ENCODE results near the gene KRTCAP3. TPM values are rescaled to one million over a fixed set of nuclear protein-coding genes. Genes with fewer than 3 reads are reported as not detected.

The KRTCAP3 gene
- total and polyA plus RNA-seq, 2 of the 4 experiments (the other 2 are of a cell fraction) = 1.5 TPM; not detected in 1

DNA sequence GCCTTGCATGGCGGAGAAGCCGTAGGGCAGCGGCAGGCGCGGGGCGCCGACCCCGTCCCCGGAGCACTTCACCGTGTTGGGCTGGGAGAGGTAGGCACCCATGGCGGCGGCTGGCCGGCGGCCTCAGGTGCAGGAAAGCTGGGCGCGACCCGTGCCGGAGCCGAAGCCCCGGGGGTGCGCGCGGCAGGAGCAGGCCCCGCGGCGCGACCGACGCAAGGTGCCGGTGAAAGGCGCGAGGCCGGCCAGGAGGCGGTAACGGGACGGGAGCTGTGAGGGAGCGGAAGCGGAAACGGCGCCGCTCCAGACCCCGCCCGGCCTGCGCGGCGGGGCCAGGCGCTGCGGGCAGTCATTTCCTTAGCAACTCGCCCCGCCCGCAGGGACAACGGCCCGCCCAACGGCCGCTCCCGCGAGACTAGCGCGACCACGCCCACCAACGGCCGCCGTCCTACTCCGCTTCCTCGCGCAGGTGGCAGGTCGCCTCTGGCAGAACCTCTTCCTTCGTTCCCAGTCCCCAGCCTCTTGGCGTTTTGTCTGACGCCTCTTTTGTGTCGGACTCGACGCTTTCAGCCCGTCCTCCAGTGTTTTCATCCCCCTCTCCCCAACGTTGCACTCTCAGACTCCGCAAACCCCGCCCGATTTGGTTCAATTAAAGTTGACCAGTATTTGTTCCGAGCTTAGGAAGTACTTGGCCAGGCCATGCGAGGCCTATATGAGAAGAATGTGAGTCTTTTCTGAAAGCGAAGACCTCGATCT, 32.7 kb upstream of the KRTCAP3 start, which contains the start of gene PPM1G:
Gene PPM1G (minus strand): TSS at position 271 of the 753 bp plus-strand sequence. CDS start 169 bp downstream, at position 102.
- Histone ChIP-seq H3K79me1 (ENCODE audit: low read depth in 1 of 2, low read length in 2 of 2) (peaks cover 0 to 18% of the 10 kb centered on the region in 2 experiments; a peak in 2 of 4 replicates), H3K9me3 (ENCODE audit: control insufficient read depth, insufficient read depth, low read length) (no peaks in the 10 kb centered on the region), H3K27ac (ENCODE audit: insufficient read depth, low read length) (peak within 1 kb of the TSS; percentile 71), H3K9ac (ENCODE audit: low read depth, low read length) (peak within 1 kb of the TSS; percentile 78), H3K23ac (ENCODE audit: low read depth, low read length) (peak within 1 kb of the TSS; percentile 61), H2AK5ac (ENCODE audit: low read depth, low read length) (peak within 1 kb of the TSS; percentile 88), H2BK20ac (ENCODE audit: low read depth, low read length) (no peak within 1 kb of the TSS), H2AFZ (replicated peaks; ENCODE audit: low read length, poor library complexity) (peak within 1 kb of the TSS; percentile 97), H4K8ac (ENCODE audit: low read depth in 2 of 2, low read length in 2 of 2) (peak within 1 kb of the TSS; percentile 93 to 95), H4K91ac (ENCODE audit: insufficient read depth, low read depth, low read length) (peak within 1 kb of the TSS; percentile 80), H3K9me1 (ENCODE audit: insufficient read depth, low read length) (peaks cover 4% of the 10 kb centered on the region; the same call in 1 of the 2 replicates), H3K4me3 (ENCODE audit: insufficient read depth, low read depth, low read length) (peak within 1 kb of the TSS; percentile 63), H3K36me3 (ENCODE audit: control insufficient read depth, insufficient read depth, low read length) (peaks cover 3% of the 10 kb centered on the region; the same call in 1 of the 2 replicates), H3K14ac (replicated peaks; ENCODE audit: low read depth, low read length) (peak within 1 kb of the TSS; percentile 71), H3K4me1 (ENCODE audit: control insufficient read depth, insufficient read depth, low read length) (0 out of 2 replicates have a peak, but pooled peaks cover 2% of the 10 kb centered on the region), H3K56ac (ENCODE audit: extremely low read depth, insufficient read depth, low read length) (peak within 1 kb of the TSS; percentile 71), H2BK15ac (ENCODE audit: low read depth, low read length) (no peak within 1 kb of the TSS), H3K18ac (ENCODE audit: low read depth, low read length) (peak within 1 kb of the TSS; percentile 20; the same call in 1 of the 2 replicates), H2AK9ac (replicated peaks; ENCODE audit: low read depth, low read length, poor library complexity) (peak within 1 kb of the TSS; percentile 95), H4K5ac (ENCODE audit: low read depth, low read length) (peak within 1 kb of the TSS; percentile 64), H3K4ac (ENCODE audit: low read depth, low read length) (peak within 1 kb of the TSS; percentile 76), H3K4me2 (ENCODE audit: low read depth, low read length) (peak within 1 kb of the TSS; percentile 99), H2BK120ac (ENCODE audit: low read depth, low read length) (0 out of 2 replicates have a peak within 1 kb of the TSS, but pooled peaks have one; percentile 6), H3K27me3 (ENCODE audit: control insufficient read depth, insufficient read depth, low read length) (no peaks in the 10 kb centered on the region), H4K20me1 (ENCODE audit: insufficient read depth, low read length) (peaks cover 8% of the 10 kb centered on the region), H2BK5ac (ENCODE audit: low read depth, low read length, poor library complexity, severe bottlenecking) (peak within 1 kb of the TSS; percentile 36)
- BruUV-seq (replicated peaks) = no TSS peak
- POLR2A ChIA-PET (ENCODE audit: unreplicated experiment) = interaction anchor here (0.5 to 1.0 kb wide), 2 partner anchors 10 to 19 kb away, joined by 3 read pairs; partner anchors contain the start of gene NRBP1
- DNase-seq = peak; percentile 88
- ATAC-seq (ENCODE audit: low read depth) = peak; percentile 97
- TF ChIP-seq RFX5 (IDR thresholded peaks at IDR 0.05; ENCODE audit: low read depth, low read length) (no peak), SMC3 (IDR thresholded peaks at IDR 0.05; ENCODE audit: low read depth, low read length) (no peak), CTCF (conservative IDR thresholded peaks at IDR 0.05; ENCODE audit: low read depth, low read length) (no peak), MXI1 (IDR thresholded peaks at IDR 0.05; ENCODE audit: borderline replicate concordance, low read depth, low read length) (peak; percentile 73; the same call in 1 of the 2 replicates), BHLHE40 (IDR thresholded peaks at IDR 0.05; ENCODE audit: low read depth, low read length) (no peak), FOS (IDR thresholded peaks at IDR 0.05; ENCODE audit: low read depth, low read length) (no peak), MAZ (IDR thresholded peaks at IDR 0.05; ENCODE audit: borderline replicate concordance, low read depth, low read length) (peak; percentile 92), USF2 (IDR thresholded peaks at IDR 0.05; ENCODE audit: low read depth, low read length) (no peak), POLR2A (IDR thresholded peaks at IDR 0.05; ENCODE audit: low read depth, low read length) (peak; percentile 51; the same call in 1 of the 2 replicates)
- TF ChIP-seq, protein P1, sequence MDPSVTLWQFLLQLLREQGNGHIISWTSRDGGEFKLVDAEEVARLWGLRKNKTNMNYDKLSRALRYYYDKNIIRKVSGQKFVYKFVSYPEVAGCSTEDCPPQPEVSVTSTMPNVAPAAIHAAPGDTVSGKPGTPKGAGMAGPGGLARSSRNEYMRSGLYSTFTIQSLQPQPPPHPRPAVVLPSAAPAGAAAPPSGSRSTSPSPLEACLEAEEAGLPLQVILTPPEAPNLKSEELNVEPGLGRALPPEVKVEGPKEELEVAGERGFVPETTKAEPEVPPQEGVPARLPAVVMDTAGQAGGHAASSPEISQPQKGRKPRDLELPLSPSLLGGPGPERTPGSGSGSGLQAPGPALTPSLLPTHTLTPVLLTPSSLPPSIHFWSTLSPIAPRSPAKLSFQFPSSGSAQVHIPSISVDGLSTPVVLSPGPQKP (IDR thresholded peaks at IDR 0.05; ENCODE audit: borderline replicate concordance, low read depth, low read length) = no peak
- in situ Hi-C loops (cut with MboI; ENCODE audit: low sequenced_read_pairs) = no loop called here
- 3% methylated on average over 51 of the region's 82 CpGs; no CpG with 5 or more reads in 1 of the 2 experiments for WGBS, 2 experiments (ENCODE audit: extremely low coverage in 2 of 2, insufficient read length in 1 of 2)
- intact Hi-C loops (cut with micrococcal nuclease) = loop anchor here (1.0 to 10.0 kb wide), 4 partner anchors 19 to 273 kb away; partner anchors contain the start of genes CCDC121, GPN1, NRBP1 and SLC4A1AP
- dilution Hi-C loops (cut with HindIII; ENCODE audit: low sequenced_read_pairs, unreplicated experiment) = no loop called here
- CTCF ChIA-PET = interaction anchor here (1.2 to 1.3 kb wide), 2 partner anchors 13 to 21 kb away, joined by 3 to 6 read pairs; no protein-coding TSS in a partner anchor

Measured in IMR-90 (cell line).